Ovary (tissue), 9 donors: ENCODE data around the gene RABL3. TPM values are rescaled to one million over a fixed set of nuclear protein-coding genes. Genes with fewer than 3 reads are reported as not detected.
"Not testable (repeated sequence)": the region's sequence is repeated elsewhere in the genome, so short reads cannot be mapped to it uniquely, and the experiment has no call there.

ENCODE experiments used
- DNase-seq, 5 donors: peaks; one replicate each; pipeline ENCODE4 v3.0.0-alpha.2; 2019 to 2020
- H3K27ac ChIP-seq, 2 donors: fragments of 200-600 bp; one replicate each; pipeline versions ENCODE4 v1.5.1 to v1.8.0; 2019 to 2022
- H3K27me3 ChIP-seq: fragments of 200-600 bp; one replicate; pipeline ENCODE4 v1.8.0; 2022
- H3K36me3 ChIP-seq: fragments of 200-600 bp; sonication (generic); one replicate; pipeline ENCODE4 v1.5.1; 2019
- H3K4me1 ChIP-seq: one replicate; pipeline ENCODE4 v1.8.1; 2013; ENCODE audit warnings: mild to moderate bottlenecking, moderate library complexity; ENCODE audit not compliant: insufficient read depth
- H3K4me3 ChIP-seq: fragments of 200-600 bp; sonication (generic); one replicate; pipeline ENCODE4 v1.5.1; 2017
- H3K9me3 ChIP-seq, 2 donors: fragments of 200-600 bp in 1 of 2; sonication (generic) in 1 of 2; one replicate each; pipeline versions ENCODE4 v1.5.1 to v1.8.1; 2013 to 2019; ENCODE audit warnings: mild to moderate bottlenecking in 1 of 2, moderate library complexity in 1 of 2
- EP300 ChIP-seq: sonication (generic); formaldehyde crosslinking; IDR thresholded peaks from one replicate; pipeline ENCODE4 v1.6.1; 2017; ENCODE audit warnings: antibody characterized with exemption
- POLR2A ChIP-seq: fragments of 450-650 bp; IDR thresholded peaks from one replicate; pipeline ENCODE4 v1.6.1; 2017; ENCODE audit warnings: antibody characterized with exemption, mild to moderate bottlenecking, moderate library complexity
- WGBS, 3 donors: extraction: QIAGEN DNeasy Blood & Tissue Kit in 1 of 3; methylation state at CpG; one replicate each; pipeline versions ENCODE4 v1.1.5 to v1.1.7; 2013 to 2017; 5-methylcytosine and 5-hydroxymethylcytosine counted together
- intact Hi-C, 4 donors: fragments of 100-400 bp; cut with DNase I; formaldehyde crosslinking; loops; one replicate each; pipeline versions ENCODE4 v1.11.0 to v1.15.1; 2022 to 2023
- polyA plus RNA-seq, 2 donors: library from polyadenylated mRNA; stranded (reverse); fragments of 200-250 nt in 1 of 2; fragments of 350-450 nt in 1 of 2; fragmentation: Illumina TruSeq in 1 of 2; extraction: RNeasy Lipid Tissue Mini Kit (QIAGEN cat#74804) in 1 of 2; gene quantifications; one replicate each; pipeline ENCODE4 v1.2.3, GENCODE V29; 2013 to 2014
- total RNA-seq, 7 donors: library from RNA; depleted of rRNA in 2 of 7; stranded (reverse); fragments of >200 nt in 2 of 7; fragmentation: NEBNext Ultra II Directional in 3 of 7; extraction: Animal tissue kit (Norgen Biotek cat#: 25700) in 3 of 7; gene quantifications; one replicate each; pipeline versions ENCODE4 v1.1.0 to v1.2.4, GENCODE V29; 2016 to 2023
- TF ChIP-seq, protein P1 (sequence below), 3 donors: fragments of 450-650 bp in 2 of 3; fragments of 200-600 bp in 1 of 3; IDR thresholded peaks; one replicate each; pipeline versions ENCODE4 v1.5.1 to v1.8.0; 2016 to 2022; ENCODE audit warnings: antibody characterized with exemption in 3 of 3, mild to moderate bottlenecking in 1 of 3
- donor health status: DM: no; HTN: no; CAD: no; lungs with moderate emphysema.
- donor health status: DM: no; HTN: no; CAD: no.
- donor health status: Bipolar disorder and iron deficiency.
- donor health status: DM: yes; HTN: yes; CAD: no.
- donor health status: DM: no; HTN: no; CAD: no.
- donor health status: DM: yes; HTN: yes; CAD: no.

The RABL3 gene
- total and polyA plus RNA-seq, 9 donors: 8.1 to 36.1 (median 26.6) TPM

DNA sequence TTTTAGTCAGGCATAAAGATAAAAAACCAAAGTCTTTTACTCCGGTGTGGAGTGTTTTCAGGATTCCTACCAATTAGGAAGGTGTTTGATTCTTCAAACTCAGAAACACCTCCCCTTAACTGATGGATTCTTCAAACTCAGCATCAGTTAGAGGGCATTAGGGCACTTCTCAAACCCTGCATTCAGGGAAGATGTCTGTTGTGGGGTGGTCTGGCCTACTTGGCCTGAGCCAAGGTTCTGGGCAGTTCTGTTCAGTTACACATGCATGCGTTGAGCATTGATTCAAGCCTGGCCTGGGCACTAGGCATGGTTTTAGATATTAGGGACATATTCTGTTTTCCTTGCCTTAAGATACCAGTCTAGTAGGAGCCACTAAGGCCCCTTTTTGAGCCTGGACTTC is 61.3 kb downstream of the RABL3 start:
- Histone ChIP-seq H3K4me3 (no peak overlapping the region), H3K9me3 (no peaks in the 10 kb centered on the region), H3K36me3 (no peaks in the 10 kb centered on the region), H3K4me1 (no peaks in the 10 kb centered on the region), H3K27ac (no peak overlapping the region), H3K27me3 (no peaks in the 10 kb centered on the region)
- 43 to 95% (median 91%) methylated on average over 2 of the region's 2 CpGs for WGBS, 3 donors
- no peak for DNase-seq
- no peak for TF ChIP-seq EP300
- TF ChIP-seq POLR2A: no peak
- TF ChIP-seq, protein P1, sequence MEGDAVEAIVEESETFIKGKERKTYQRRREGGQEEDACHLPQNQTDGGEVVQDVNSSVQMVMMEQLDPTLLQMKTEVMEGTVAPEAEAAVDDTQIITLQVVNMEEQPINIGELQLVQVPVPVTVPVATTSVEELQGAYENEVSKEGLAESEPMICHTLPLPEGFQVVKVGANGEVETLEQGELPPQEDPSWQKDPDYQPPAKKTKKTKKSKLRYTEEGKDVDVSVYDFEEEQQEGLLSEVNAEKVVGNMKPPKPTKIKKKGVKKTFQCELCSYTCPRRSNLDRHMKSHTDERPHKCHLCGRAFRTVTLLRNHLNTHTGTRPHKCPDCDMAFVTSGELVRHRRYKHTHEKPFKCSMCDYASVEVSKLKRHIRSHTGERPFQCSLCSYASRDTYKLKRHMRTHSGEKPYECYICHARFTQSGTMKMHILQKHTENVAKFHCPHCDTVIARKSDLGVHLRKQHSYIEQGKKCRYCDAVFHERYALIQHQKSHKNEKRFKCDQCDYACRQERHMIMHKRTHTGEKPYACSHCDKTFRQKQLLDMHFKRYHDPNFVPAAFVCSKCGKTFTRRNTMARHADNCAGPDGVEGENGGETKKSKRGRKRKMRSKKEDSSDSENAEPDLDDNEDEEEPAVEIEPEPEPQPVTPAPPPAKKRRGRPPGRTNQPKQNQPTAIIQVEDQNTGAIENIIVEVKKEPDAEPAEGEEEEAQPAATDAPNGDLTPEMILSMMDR (IDR thresholded peaks at IDR 0.05): no peak
- intact Hi-C loops: no loop called here

DNA sequence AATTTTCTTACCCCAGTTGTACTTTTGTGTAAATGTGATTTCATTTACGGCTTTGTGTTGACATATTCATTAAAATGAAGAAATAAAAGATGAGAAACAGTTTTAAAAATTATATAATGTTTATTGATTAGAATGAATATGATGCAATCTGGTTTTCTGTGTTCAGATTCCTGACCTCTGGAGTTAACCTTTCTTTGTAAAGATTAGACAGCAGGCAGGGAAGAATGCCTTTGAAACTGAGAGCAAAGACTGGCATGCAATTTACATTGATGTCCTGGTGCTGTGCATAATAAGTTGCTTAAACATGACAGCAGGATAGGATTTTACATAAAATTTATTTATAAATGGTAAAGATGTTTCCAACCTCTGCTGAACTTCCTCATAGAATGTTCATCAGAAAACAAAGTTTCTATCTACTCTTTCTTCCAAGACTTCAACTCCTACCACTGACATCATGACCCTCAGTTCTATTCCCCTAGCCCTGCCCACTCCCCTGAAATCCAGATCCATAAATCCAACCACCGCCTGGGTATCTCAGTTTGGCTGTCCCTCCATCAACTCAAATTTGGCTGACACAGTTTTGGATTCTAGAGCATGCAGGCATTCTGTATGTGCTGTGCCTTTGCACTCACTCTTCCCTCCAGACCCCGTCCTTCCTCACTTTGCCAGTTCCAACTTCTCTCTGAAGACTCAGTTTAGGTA is 62.0 kb downstream of the RABL3 start:
- Histone ChIP-seq H3K36me3 (no peaks in the 10 kb centered on the region), H3K27ac (no peak overlapping the region), H3K4me3 (no peak overlapping the region), H3K9me3 (no peaks in the 10 kb centered on the region), H3K4me1 (no peaks in the 10 kb centered on the region), H3K27me3 (no peaks in the 10 kb centered on the region)
- WGBS, 3 donors: 95 to 98% (median 97%) methylated on average over 3 of the region's 3 CpGs
- intact Hi-C loops: no loop called here
- DNase-seq: no peak
- TF ChIP-seq, protein P1 (IDR thresholded peaks at IDR 0.05): no peak
- TF ChIP-seq EP300: no peak
- no peak for TF ChIP-seq POLR2A

DNA sequence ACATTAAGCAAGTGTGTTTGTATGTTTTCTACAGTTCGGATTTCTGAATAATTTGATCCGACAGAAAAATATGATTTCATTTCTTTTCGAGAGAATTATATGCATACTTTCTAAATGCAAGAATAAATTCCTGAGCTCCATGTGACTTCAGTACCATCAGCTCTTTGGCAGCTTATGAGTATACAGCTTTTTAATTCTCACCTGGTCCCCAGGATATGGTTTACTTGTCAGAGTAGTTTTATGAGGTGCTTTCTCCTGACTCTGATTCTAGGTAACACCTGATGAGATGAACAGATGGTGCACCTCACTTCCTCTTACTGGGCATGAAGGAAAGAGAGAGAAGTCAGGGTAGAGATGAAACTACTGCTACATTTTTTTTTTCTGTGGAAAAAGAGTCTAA is 63.3 kb downstream of the RABL3 start:
- intact Hi-C loops: loop anchor here in 1 of 4 donors (5.0 kb wide), 1 partner anchor 543 kb away; no protein-coding TSS in a partner anchor
- Histone ChIP-seq H3K36me3 (no peaks in the 10 kb centered on the region), H3K4me3 (no peak overlapping the region), H3K4me1 (no peaks in the 10 kb centered on the region), H3K27me3 (no peaks in the 10 kb centered on the region), H3K27ac (peak overlapping the region in 1 of 2 donors; percentile 46), H3K9me3 (no peaks in the 10 kb centered on the region)
- 1 to 22% (median 4%) methylated on average over 3 of the region's 3 CpGs for WGBS, 3 donors
- DNase-seq: no peak
- TF ChIP-seq, protein P1 (IDR thresholded peaks at IDR 0.05): no peak
- no peak for TF ChIP-seq POLR2A
- no peak for TF ChIP-seq EP300

DNA sequence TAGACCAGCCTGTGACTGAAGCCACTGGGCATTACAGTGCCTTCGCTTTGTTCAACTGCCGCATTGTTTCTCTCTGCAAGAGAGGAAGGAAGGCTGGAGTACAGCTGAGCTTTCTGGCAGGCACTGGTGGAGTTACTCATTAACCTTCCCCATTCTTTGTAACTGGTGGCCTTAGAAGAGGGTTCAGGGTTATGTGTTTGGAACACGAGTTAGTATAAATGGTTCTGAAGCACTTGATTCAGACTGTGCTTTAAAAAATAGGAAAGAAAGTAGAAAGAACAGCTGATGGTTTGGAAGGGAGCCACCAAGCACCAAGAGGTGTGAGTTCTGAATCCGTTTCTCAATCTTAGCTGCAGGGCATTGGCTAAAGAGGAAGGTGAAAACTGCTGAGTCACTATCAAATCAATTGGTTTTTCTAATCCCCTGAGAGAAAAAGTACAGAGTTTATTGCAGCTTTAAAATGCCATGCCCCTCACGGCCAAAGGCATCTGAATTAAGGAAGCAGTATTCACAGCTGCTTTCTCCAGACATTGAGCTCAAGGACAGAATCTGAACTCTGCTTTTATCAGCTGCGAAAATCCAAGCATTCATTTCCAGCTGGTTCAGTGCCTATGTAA is 63.9 kb downstream of the RABL3 start:
- H3K27ac ChIP-seq: peak overlapping the region in 1 of 2 donors; percentile 46
- intact Hi-C loops: loop anchor here in 1 of 4 donors (5.0 kb wide), 1 partner anchor 544 kb away; no protein-coding TSS in a partner anchor
- TF ChIP-seq, protein P1 (IDR thresholded peaks at IDR 0.05): no peak
- TF ChIP-seq POLR2A (no peak), EP300 (no peak)
- no peaks in the 10 kb centered on the region for H3K36me3 ChIP-seq
- H3K4me3 ChIP-seq: no peak overlapping the region
- no peaks in the 10 kb centered on the region for H3K9me3 ChIP-seq
- no peaks in the 10 kb centered on the region for H3K27me3 ChIP-seq
- H3K4me1 ChIP-seq: no peaks in the 10 kb centered on the region
- DNase-seq: peak; percentile 57 to 63 (median 60)
- WGBS, 3 donors: 1 to 11% (median 2%) methylated on average over 6 of the region's 6 CpGs

DNA sequence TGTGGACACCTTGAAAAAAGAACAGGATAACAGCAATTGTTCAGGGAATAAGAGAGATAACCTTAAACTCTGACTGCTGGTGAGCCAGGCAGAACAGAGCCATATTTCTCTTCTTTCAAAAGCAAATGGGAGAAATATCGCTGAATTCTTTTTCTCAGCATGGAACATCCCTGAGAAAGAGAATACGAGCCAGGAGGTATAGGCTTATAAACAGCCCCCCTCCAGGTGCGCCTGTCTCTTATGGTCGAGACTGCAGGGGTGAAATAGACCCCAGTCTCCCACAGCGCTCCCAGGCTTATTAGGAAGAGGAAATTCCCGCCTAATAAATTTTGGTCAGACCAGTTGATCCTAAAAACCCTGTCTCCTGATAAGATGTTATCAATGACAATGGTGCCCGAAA is 65.1 kb downstream of the RABL3 start:
- H3K4me3 ChIP-seq, H3K4me1 ChIP-seq, H3K9me3 ChIP-seq, H3K27me3 ChIP-seq, H3K27ac ChIP-seq, H3K36me3 ChIP-seq, DNase-seq: not testable (repeated sequence)
- intact Hi-C loops: loop anchor here in 1 of 4 donors (5.0 kb wide), 1 partner anchor 545 kb away; no protein-coding TSS in a partner anchor
- 93 to 97% (median 94%) methylated on average over 7 of the region's 7 CpGs for WGBS, 3 donors
